Lower leg skin (tissue), 4 donors: ENCODE results near the gene CASK. TPM values are rescaled to one million over a fixed set of nuclear protein-coding genes. Genes with fewer than 3 reads are reported as not detected.

Source experiments
- DNase-seq, 2 donors: peaks; one replicate each; pipeline ENCODE4 v3.0.0-alpha.2; 2019; ENCODE audit warnings: low spot score in 2 of 2
- H3K4me3 ChIP-seq: fragments of 200-600 bp; sonication (generic); 2 replicates; pipeline ENCODE4 v1.5.1; 2017; ENCODE audit warnings: mild to moderate bottlenecking, low read depth; ENCODE audit not compliant: poor library complexity, severe bottlenecking
- POLR2A ChIP-seq, 2 donors: fragments of 450-650 bp; IDR thresholded peaks; one replicate each; pipeline ENCODE4 v1.6.1; 2016 to 2017; ENCODE audit warnings: antibody characterized with exemption in 2 of 2, mild to moderate bottlenecking in 1 of 2, moderate library complexity in 1 of 2
- whole genome bisulfite sequencing, 2 donors: methylation state at CpG; one replicate each; pipeline ENCODE4 v1.1.5; 2018; 5-methylcytosine and 5-hydroxymethylcytosine counted together
- intact Hi-C: fragments of 100-400 bp; cut with DNase I; formaldehyde crosslinking; loops from one replicate; pipeline ENCODE4 v1.15.0; 2023; ENCODE audit warnings: low total_unique reads
- total RNA-seq, 4 donors: library from RNA; depleted of rRNA; stranded (reverse); fragments of >200 nt; gene quantifications; one replicate each; pipeline ENCODE4 v1.1.0, GENCODE V29; 2016
- TF ChIP-seq, protein P1 (sequence below), 3 donors: fragments of 450-650 bp; IDR thresholded peaks; one replicate each; pipeline ENCODE4 v1.5.1; 2016; ENCODE audit warnings: antibody characterized with exemption in 3 of 3, mild to moderate bottlenecking in 3 of 3, moderate library complexity in 2 of 3

CASK gene
- total RNA-seq, 4 donors from 2014 or later: 22.7 to 43.2 (median 26.8) TPM

- DNase-seq: no peak
- WGBS, 2 donors: 68 to 75% methylated on average over 3 of the region's 3 CpGs
- no peak overlapping the region for H3K4me3 ChIP-seq
- TF ChIP-seq, protein P1, sequence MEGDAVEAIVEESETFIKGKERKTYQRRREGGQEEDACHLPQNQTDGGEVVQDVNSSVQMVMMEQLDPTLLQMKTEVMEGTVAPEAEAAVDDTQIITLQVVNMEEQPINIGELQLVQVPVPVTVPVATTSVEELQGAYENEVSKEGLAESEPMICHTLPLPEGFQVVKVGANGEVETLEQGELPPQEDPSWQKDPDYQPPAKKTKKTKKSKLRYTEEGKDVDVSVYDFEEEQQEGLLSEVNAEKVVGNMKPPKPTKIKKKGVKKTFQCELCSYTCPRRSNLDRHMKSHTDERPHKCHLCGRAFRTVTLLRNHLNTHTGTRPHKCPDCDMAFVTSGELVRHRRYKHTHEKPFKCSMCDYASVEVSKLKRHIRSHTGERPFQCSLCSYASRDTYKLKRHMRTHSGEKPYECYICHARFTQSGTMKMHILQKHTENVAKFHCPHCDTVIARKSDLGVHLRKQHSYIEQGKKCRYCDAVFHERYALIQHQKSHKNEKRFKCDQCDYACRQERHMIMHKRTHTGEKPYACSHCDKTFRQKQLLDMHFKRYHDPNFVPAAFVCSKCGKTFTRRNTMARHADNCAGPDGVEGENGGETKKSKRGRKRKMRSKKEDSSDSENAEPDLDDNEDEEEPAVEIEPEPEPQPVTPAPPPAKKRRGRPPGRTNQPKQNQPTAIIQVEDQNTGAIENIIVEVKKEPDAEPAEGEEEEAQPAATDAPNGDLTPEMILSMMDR (IDR thresholded peaks at IDR 0.05): no peak
- TF ChIP-seq POLR2A (IDR thresholded peaks at IDR 0.05): no peak
- intact Hi-C loops: no loop called here
Observed at GRCh38 chrX:41868392-41868977, 54.9 kb downstream of the CASK start.

DNA sequence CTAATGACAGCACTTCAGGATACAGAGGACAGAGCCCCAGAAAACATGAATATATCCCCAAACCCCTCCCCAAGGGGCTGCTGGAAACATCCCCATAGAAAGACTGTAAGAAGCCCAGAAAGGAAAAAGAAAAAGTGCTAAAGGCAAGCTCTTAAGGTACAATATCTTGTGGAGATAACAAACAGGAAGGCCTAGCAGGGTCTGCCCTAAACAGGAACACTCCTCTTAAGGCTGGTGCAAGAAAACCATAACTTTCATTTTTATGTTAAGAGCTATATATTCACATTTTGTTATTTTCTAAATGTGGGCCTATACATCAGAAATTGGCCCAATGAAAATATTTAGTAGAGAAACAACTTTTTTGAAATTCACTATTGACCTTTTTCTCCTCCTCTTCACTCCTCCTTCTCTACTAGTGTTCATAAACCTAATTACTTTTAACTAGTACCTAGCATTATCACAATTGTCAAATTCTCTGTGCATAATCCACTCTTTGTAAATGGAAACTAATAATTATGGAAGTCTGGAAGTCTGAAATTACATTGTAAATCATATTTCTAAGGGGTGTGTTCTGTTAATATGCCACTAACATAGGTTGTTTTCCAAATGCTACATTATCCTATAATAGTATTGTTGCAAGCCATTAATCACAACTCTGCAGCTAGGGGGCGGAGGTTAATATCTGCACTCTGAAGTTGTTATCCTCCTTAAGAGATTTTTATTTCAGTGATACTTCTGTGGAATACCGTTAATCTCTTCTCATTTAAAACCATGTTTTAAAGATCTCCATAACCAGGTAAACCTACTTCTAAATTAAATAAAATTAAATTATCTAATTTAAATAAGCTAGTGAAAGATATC is 59.8 kb downstream of the CASK start:
- DNase-seq: no peak
- 76 to 94% methylated on average over 2 of the region's 2 CpGs for WGBS, 2 donors
- no peak for TF ChIP-seq POLR2A (IDR thresholded peaks at IDR 0.05)
- TF ChIP-seq, protein P1 (IDR thresholded peaks at IDR 0.05): no peak
- H3K4me3 ChIP-seq: no peak overlapping the region
- intact Hi-C loops: no loop called here

- 62 to 83% methylated on average over 4 of the region's 4 CpGs for WGBS, 2 donors
- intact Hi-C loops: no loop called here
- DNase-seq: no peak
- H3K4me3 ChIP-seq: no peak overlapping the region
- TF ChIP-seq POLR2A (IDR thresholded peaks at IDR 0.05): no peak
- TF ChIP-seq, protein P1 (IDR thresholded peaks at IDR 0.05): no peak
Observed at GRCh38 chrX:41862562-41863184, 60.7 kb downstream of the CASK start.

DNA sequence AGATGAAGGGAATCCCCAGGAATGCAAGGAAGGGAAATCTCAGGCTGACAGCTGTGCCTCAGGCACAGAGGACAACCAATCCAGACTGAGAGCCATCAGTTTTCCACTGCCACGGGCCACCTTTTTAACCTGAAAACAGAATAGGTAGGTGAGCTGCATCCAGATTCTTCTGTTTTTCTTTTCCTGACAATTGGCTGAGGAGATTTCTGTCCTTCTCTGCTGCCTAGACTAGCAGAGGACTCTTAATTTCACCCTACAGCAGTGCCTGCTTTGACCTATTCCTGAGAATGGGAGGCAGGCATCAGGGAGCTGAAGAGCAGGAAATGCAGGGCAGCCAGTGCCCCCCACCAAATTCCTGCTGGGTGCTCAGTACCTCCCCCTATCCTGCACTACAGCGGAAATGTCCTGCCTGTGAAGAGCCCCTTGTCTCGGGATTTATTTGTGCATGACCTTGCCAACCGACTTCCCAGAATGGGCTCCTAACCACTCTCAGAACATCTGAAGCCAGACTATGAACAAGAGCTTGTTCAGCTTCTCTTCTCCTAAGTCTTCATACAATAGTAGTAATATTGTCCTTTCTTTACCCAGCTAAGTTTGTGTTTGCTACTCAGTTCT is 65.1 kb downstream of the CASK start:
- no peak for DNase-seq
- TF ChIP-seq POLR2A (IDR thresholded peaks at IDR 0.05): no peak
- TF ChIP-seq, protein P1 (IDR thresholded peaks at IDR 0.05): no peak
- intact Hi-C loops: no loop called here
- WGBS, 2 donors: 74 to 83% methylated on average over 4 of the region's 4 CpGs
- no peak overlapping the region for H3K4me3 ChIP-seq

DNA sequence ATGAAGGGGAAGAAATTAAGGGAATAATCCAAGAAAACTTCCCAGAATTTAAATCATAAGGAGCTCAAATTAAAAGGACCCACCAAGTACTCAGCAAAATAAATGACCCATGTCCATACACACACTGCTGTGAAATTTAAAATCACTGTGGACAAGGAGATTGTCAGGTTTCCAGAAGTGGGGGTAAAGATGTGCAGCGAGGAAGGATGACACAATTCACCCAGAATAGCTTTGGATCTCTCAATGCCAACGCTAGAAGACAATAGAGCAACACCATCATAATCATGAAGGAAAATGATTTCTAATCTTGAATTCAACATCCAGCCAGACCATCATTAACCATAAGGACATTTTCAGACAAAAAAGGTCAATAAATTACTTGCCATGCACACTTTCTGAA is 65.7 kb downstream of the CASK start:
- H3K4me3 ChIP-seq: no peak overlapping the region
- intact Hi-C loops: no loop called here
- 59 to 62% methylated on average over 2 of the region's 2 CpGs for WGBS, 2 donors
- no peak for DNase-seq
- no peak for TF ChIP-seq POLR2A (IDR thresholded peaks at IDR 0.05)
- TF ChIP-seq, protein P1 (IDR thresholded peaks at IDR 0.05): no peak
